ENCODE data around the gene KCNQ1OT1. TPM values are rescaled to one million over a fixed set of nuclear protein-coding genes. Genes with fewer than 3 reads are reported as not detected.

The KCNQ1OT1 gene
- total and polyA plus RNA-seq, 2 experiments from 2014 or later = 2.3 to 8.8 TPM

DNA sequence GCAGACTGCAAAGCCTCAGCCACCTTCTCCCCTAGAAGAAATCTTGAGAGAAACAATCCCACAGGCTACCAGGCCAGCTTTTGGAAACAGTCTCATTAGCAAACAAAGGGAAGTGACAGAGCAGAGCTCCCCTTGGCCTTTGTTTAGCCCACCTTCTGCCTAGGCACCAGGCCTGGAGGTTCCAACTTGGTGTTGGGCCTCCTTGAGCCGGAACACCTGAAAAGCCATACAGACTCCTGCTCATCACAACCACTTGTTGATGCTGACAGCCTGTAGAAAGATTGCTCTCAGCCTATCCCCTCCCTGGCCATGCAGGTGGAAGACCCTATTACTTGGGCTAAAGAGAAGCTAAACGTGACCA is 26.6 kb downstream of the KCNQ1OT1 start:
- no peaks in the 10 kb centered on the region for H3K27me3 ChIP-seq
- H3K27ac ChIP-seq = no peak overlapping the region
- H3K36me3 ChIP-seq = no peaks in the 10 kb centered on the region
- peaks cover 23% of the 10 kb centered on the region for H3K4me1 ChIP-seq (ENCODE audit: low read depth)
- H3K4me3 ChIP-seq = no peak overlapping the region
- H3K9me3 ChIP-seq (ENCODE audit: low read depth) = no peaks in the 10 kb centered on the region
- DNase-seq (ENCODE audit: low read depth in 1 of 2, low spot score in 1 of 2) = no peak
- TF ChIP-seq, protein P1, sequence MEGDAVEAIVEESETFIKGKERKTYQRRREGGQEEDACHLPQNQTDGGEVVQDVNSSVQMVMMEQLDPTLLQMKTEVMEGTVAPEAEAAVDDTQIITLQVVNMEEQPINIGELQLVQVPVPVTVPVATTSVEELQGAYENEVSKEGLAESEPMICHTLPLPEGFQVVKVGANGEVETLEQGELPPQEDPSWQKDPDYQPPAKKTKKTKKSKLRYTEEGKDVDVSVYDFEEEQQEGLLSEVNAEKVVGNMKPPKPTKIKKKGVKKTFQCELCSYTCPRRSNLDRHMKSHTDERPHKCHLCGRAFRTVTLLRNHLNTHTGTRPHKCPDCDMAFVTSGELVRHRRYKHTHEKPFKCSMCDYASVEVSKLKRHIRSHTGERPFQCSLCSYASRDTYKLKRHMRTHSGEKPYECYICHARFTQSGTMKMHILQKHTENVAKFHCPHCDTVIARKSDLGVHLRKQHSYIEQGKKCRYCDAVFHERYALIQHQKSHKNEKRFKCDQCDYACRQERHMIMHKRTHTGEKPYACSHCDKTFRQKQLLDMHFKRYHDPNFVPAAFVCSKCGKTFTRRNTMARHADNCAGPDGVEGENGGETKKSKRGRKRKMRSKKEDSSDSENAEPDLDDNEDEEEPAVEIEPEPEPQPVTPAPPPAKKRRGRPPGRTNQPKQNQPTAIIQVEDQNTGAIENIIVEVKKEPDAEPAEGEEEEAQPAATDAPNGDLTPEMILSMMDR (IDR thresholded peaks at IDR 0.05; ENCODE audit: low read depth, low read length) = no peak

DNA sequence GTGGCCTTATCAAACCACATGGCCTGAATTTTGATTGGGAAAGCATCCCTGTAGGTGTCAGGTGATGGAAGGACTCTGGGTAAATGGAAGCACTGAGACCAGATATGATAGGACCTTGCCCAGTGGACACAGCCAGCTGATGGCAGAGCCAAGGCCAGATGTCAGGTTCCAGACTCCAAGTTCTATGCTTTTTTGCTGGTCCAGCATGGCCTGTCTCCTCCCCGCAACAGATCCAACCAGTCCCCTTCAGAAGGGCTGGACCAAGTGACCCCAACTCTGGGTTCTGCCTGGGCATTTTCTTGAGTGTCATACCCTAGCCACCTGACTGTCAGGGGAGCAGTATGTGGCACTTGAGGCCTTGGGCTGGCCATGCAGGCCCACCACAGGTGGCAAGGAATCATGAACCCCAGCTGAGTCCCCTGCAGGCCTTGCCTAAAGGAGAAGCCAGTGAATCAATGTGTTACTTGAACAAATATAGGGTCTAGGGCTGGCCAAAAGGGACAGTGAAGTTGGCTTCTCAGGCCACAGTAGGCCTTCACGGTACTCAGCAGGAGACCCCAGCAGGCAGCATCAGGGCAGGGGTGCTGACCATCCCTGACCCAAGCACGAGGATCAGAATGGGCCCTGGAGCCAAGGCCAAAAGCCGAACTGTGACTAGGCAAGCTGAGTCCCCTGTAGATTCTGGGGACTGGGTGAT is 27.1 kb downstream of the KCNQ1OT1 start:
- Histone ChIP-seq H3K4me3 (no peak overlapping the region), H3K36me3 (no peaks in the 10 kb centered on the region), H3K27ac (no peak overlapping the region), H3K4me1 (ENCODE audit: low read depth) (peaks cover 23% of the 10 kb centered on the region), H3K27me3 (no peaks in the 10 kb centered on the region), H3K9me3 (ENCODE audit: low read depth) (no peaks in the 10 kb centered on the region)
- TF ChIP-seq, protein P1 (IDR thresholded peaks at IDR 0.05; ENCODE audit: low read depth, low read length) = no peak
- DNase-seq (ENCODE audit: low read depth in 1 of 2, low spot score in 1 of 2) = no peak

DNA sequence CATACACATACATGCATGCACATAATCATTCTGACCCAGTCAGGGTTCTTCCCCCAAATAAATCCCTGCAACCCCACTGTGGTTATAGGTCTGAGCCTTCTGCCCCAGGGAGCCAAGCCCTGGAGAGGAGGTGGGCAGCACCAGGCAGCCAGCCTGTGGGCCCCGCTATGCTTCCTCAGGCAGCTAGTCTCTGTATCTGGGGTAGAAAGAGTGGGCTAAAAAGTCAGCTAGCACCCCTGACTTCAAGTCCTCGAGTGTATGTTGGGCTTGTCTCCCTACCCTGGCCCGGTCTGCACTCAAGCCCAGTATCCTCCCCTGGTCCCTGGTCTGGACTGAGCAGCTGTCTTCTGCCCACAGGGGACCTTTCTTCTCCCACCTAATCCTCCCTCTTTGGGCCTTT is 28.0 kb downstream of the KCNQ1OT1 start:
- Histone ChIP-seq H3K9me3 (ENCODE audit: low read depth) (no peaks in the 10 kb centered on the region), H3K27me3 (no peaks in the 10 kb centered on the region), H3K4me3 (no peak overlapping the region), H3K36me3 (no peaks in the 10 kb centered on the region), H3K4me1 (ENCODE audit: low read depth) (peaks cover 22% of the 10 kb centered on the region), H3K27ac (no peak overlapping the region)
- TF ChIP-seq, protein P1 (IDR thresholded peaks at IDR 0.05; ENCODE audit: low read depth, low read length) = no peak
- DNase-seq (ENCODE audit: low read depth in 1 of 2, low spot score in 1 of 2) = no peak

DNA sequence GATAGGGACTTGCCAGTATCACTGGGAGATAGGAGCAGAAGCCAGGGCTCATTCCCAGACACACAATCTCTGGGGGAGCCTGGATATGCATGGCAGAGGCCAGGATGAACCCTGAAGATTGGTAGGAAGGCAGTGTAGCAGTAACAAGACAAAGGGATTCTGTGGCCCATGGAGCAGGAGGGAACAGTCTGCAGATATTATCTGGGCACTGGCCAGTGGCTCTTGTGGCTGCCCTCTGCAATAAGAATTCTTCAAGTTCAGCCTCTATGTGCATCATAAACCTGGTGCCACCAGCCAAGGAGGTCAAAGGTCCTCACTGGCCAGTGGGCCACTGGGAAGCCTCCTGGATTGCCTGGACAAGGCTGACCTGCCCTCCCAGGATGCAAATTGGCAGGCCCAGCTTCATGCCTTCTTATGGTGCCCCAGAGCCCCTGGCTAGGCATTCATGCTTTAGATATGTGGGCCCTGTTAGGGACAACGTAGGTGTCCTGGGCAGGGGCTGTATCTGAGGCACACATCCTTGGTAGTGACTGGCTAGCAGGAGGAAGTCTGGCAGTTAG is 29.2 kb downstream of the KCNQ1OT1 start:
- Histone ChIP-seq H3K4me1 (ENCODE audit: low read depth) (peaks cover 20% of the 10 kb centered on the region), H3K27me3 (no peaks in the 10 kb centered on the region), H3K4me3 (no peak overlapping the region), H3K9me3 (ENCODE audit: low read depth) (no peaks in the 10 kb centered on the region), H3K27ac (no peak overlapping the region), H3K36me3 (no peaks in the 10 kb centered on the region)
- DNase-seq (ENCODE audit: low read depth in 1 of 2, low spot score in 1 of 2) = no peak
- TF ChIP-seq, protein P1 (IDR thresholded peaks at IDR 0.05; ENCODE audit: low read depth, low read length) = no peak

DNA sequence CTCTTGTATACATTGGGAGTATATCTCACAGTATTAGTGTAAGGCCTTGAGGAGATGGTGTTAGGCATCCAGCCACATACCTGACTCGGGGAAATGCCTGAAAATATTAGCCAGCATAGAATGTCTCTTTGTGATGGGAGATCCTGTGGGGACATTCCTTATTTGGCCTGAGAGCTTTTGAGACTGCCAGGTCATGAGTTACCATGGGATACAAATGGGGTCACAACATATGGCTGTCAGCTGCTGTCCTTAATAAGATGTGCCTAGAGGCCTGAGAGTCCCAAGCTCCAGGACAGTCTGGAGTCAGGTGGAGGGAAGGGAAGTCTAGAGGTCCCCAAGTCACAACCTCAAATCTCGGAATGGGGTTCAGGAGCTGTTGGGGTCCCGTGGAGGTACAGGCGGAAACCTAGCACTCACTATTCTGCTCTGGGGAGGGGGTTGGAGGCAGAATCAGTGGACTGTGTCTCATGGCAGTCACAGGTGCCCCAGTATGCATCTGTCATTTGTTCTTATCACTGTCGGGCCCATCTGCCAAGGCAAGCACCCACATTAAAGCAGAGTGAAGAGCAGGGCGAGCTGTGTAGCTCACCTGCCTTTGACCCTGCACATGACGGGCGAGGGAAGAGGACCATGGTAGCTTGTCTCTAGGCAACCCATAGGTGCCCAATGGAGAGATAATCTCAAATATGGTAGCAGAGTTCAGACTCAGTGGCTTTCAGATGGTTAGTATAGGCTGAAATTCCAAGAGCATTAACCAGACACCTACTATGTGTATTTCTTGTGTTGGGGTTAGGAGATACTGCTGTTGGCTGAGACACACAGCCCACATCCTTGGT is 29.9 kb downstream of the KCNQ1OT1 start:
- peaks cover 12% of the 10 kb centered on the region for H3K4me1 ChIP-seq (ENCODE audit: low read depth)
- TF ChIP-seq, protein P1 (IDR thresholded peaks at IDR 0.05; ENCODE audit: low read depth, low read length) = no peak
- no peak overlapping the region for H3K27ac ChIP-seq
- no peak overlapping the region for H3K4me3 ChIP-seq
- H3K27me3 ChIP-seq = no peaks in the 10 kb centered on the region
- H3K9me3 ChIP-seq (ENCODE audit: low read depth) = no peaks in the 10 kb centered on the region
- DNase-seq (ENCODE audit: low read depth in 1 of 2, low spot score in 1 of 2) = no peak
- no peaks in the 10 kb centered on the region for H3K36me3 ChIP-seq

All from cardiac muscle cell (in vitro differentiated cells and primary cell).